ENCODE data around the gene CTDP1. TPM values are rescaled to one million over a fixed set of nuclear protein-coding genes. Genes with fewer than 3 reads are reported as not detected.

The CTDP1 gene
- total RNA-seq, 1 experiment from 2014 or later = 33.7 TPM

DNA sequence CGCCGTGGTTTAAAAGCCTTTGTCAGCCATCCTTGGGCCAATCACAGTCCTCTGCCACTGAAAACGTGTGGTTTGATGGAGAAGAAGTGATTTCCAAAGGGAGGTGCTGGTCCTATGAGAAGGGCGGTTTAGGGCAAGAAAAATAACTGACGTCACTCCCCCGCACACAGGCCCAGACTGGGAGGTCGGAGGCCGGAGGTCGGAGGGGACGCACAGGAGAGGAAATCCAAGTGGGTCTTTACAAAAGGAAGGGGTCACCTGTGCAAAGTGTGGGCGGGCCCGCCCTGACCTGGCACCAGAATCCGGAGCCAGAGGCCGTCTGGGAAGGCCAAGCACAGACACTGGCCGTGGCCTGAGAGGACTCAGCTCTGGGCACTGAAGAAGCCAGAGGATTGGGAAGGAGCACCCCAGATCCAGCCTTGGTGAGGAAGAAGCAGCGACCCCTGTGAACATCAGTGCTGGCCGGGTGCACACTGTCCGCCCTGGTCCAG lies 100.1 kb downstream of the CTDP1 start:
- no peaks in the 10 kb centered on the region for H4K20me1 ChIP-seq (ENCODE audit: control insufficient read depth, insufficient read depth, insufficient read length)
- H3K4me3 Mint-ChIP-seq = no peak overlapping the region
- TF ChIP-seq, protein P1, sequence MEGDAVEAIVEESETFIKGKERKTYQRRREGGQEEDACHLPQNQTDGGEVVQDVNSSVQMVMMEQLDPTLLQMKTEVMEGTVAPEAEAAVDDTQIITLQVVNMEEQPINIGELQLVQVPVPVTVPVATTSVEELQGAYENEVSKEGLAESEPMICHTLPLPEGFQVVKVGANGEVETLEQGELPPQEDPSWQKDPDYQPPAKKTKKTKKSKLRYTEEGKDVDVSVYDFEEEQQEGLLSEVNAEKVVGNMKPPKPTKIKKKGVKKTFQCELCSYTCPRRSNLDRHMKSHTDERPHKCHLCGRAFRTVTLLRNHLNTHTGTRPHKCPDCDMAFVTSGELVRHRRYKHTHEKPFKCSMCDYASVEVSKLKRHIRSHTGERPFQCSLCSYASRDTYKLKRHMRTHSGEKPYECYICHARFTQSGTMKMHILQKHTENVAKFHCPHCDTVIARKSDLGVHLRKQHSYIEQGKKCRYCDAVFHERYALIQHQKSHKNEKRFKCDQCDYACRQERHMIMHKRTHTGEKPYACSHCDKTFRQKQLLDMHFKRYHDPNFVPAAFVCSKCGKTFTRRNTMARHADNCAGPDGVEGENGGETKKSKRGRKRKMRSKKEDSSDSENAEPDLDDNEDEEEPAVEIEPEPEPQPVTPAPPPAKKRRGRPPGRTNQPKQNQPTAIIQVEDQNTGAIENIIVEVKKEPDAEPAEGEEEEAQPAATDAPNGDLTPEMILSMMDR (conservative IDR thresholded peaks at IDR 0.05) = no peak
- no peak overlapping the region for H3T11ph ChIP-seq (ENCODE audit: low read length)
- no peak overlapping the region for H3K27ac Mint-ChIP-seq
- no peaks in the 10 kb centered on the region for H3K79me1 ChIP-seq (ENCODE audit: insufficient read depth, low read depth, low read length, poor library complexity, severe bottlenecking)
- no peak overlapping the region for H3K9ac ChIP-seq (ENCODE audit: extremely low read depth, insufficient read length, low read length)
- no peak overlapping the region for H3K27ac ChIP-seq (ENCODE audit: insufficient read length, low read depth, low read length)
- H4K91ac ChIP-seq (ENCODE audit: insufficient read length, low read depth, low read length) = no peak overlapping the region
- no peak overlapping the region for H3K18ac ChIP-seq (ENCODE audit: insufficient read length, low read depth, low read length)
- H2BK15ac ChIP-seq (ENCODE audit: low read depth, low read length) = no peak overlapping the region
- 0 out of 5 replicates have a peak, but pooled peaks cover 0 to 6% of the 10 kb centered on the region in 2 experiments for H3K9me3 Mint-ChIP-seq
- no peaks in the 10 kb centered on the region; the same call in 1 of the 2 replicates for H3K27me3 ChIP-seq (ENCODE audit: insufficient read depth, low read length)
- H3K14ac ChIP-seq (ENCODE audit: insufficient read depth, low read length) = no peak overlapping the region
- no peak overlapping the region for H2AFZ ChIP-seq (ENCODE audit: low read length)
- H3K23ac ChIP-seq (ENCODE audit: insufficient read length, low read depth, low read length) = no peak overlapping the region
- H3K4me1 Mint-ChIP-seq = no peaks in the 10 kb centered on the region
- H3K79me2 ChIP-seq (ENCODE audit: insufficient read depth, low read length) = no peaks in the 10 kb centered on the region
- no peak overlapping the region for H2BK12ac ChIP-seq (ENCODE audit: insufficient read length, low read depth, low read length)
- no peak overlapping the region for H4K8ac ChIP-seq (replicated peaks; ENCODE audit: insufficient read length, low read depth, low read length)
- no peaks in the 10 kb centered on the region for H3K9me3 ChIP-seq (ENCODE audit: control insufficient read depth, low read depth, low read length)
- no peak overlapping the region for H4K5ac ChIP-seq (ENCODE audit: insufficient read length, low read depth, low read length)
- DNase-seq = no peak
- H3K36me3 Mint-ChIP-seq (ENCODE audit: insufficient read depth in 1 of 3, low read depth in 3 of 3) = no peaks in the 10 kb centered on the region
- no peak overlapping the region for H2BK20ac ChIP-seq (ENCODE audit: low read depth, low read length, poor library complexity, severe bottlenecking)
- H3K4ac ChIP-seq (ENCODE audit: low read depth, low read length) = no peak overlapping the region
- H2BK5ac ChIP-seq (ENCODE audit: insufficient read length, low read length) = no peak overlapping the region
- H3K56ac ChIP-seq (ENCODE audit: insufficient read length, low read depth, low read length) = no peak overlapping the region
- no peak overlapping the region for H3K4me2 ChIP-seq (ENCODE audit: insufficient read depth, insufficient read length, low read length)
- H3K27me3 Mint-ChIP-seq (ENCODE audit: low read depth) = peaks cover 37% of the 10 kb centered on the region
- no peaks in the 10 kb centered on the region for H3K4me1 ChIP-seq (ENCODE audit: insufficient read depth, low read length)
- no peak overlapping the region for H2BK120ac ChIP-seq (ENCODE audit: low read depth, low read length, poor library complexity, severe bottlenecking)
- no CpG with 5 or more reads among the region's 18 CpGs for WGBS (ENCODE audit: extremely low coverage, insufficient read length, low lambda C conversion rate)
- no peak overlapping the region for H2AK5ac ChIP-seq (ENCODE audit: insufficient read length, low read length)
- H3K23me2 ChIP-seq (ENCODE audit: insufficient read length, low read depth, low read length, poor library complexity, severe bottlenecking) = no peaks in the 10 kb centered on the region

Measured in H9 (cell line).